Liver (tissue), 3 donors: ENCODE data around the gene NLGN1.
"Not testable (repeated sequence)": the region's sequence is repeated elsewhere in the genome, so short reads cannot be mapped to it uniquely, and the experiment has no call there.

ENCODE experiments used
- RAD21 ChIP-seq, 2 donors: IDR thresholded peaks; 2 replicates each; pipeline ENCODE4 v1.6.1; 2016; ENCODE audit warnings: antibody characterized with exemption in 2 of 2, mild to moderate bottlenecking in 2 of 2
- SP1 ChIP-seq: IDR thresholded peaks from 2 replicates; pipeline ENCODE4 v1.6.1; 2018; ENCODE audit warnings: antibody characterized with exemption, mild to moderate bottlenecking
- TAF1 ChIP-seq: conservative IDR thresholded peaks from 2 replicates; pipeline ENCODE4 v1.6.1; 2016; ENCODE audit warnings: antibody characterized with exemption, mild to moderate bottlenecking
- YY1 ChIP-seq: IDR thresholded peaks from 2 replicates; pipeline ENCODE4 v1.6.1; 2016; ENCODE audit warnings: antibody characterized with exemption, mild to moderate bottlenecking
- TF ChIP-seq, protein P1 (sequence below): fragments of 150-350 bp; IDR thresholded peaks from 2 replicates; pipeline ENCODE4 v1.5.1; 2017; ENCODE audit warnings: improper control_type of control experiment, low read depth, low read length; ENCODE audit not compliant: missing input control
- TF ChIP-seq, protein P2 (sequence below): IDR thresholded peaks from 2 replicates; pipeline ENCODE4 v1.6.1; 2016; ENCODE audit warnings: antibody characterized with exemption, mild to moderate bottlenecking
- donor health status: healthy.
- donor health status: healthy.

DNA sequence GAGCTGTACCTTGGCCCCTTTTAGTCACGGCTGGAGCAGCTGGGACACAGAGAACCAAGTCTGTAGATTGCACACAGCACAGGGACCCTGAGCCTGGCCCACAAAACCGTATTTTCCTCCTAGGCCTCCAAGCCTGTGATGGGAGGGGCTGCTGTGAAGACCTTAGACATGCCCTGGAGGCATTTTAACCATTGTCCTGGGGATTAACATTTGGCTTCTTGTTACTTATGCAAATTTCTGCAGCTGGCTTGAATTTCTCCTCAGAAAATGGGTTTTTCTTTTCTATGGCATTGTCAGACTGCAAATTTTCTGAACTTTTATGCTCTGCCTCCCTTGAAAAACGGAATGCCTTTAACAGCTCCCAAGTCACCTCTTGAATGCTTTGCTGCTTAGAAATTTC is 197.3 kb downstream of the NLGN1 start:
- not testable (repeated sequence) for TF ChIP-seq RAD21 (IDR thresholded peaks at IDR 0.05); YY1; TAF1; SP1
- TF ChIP-seq, protein P1, sequence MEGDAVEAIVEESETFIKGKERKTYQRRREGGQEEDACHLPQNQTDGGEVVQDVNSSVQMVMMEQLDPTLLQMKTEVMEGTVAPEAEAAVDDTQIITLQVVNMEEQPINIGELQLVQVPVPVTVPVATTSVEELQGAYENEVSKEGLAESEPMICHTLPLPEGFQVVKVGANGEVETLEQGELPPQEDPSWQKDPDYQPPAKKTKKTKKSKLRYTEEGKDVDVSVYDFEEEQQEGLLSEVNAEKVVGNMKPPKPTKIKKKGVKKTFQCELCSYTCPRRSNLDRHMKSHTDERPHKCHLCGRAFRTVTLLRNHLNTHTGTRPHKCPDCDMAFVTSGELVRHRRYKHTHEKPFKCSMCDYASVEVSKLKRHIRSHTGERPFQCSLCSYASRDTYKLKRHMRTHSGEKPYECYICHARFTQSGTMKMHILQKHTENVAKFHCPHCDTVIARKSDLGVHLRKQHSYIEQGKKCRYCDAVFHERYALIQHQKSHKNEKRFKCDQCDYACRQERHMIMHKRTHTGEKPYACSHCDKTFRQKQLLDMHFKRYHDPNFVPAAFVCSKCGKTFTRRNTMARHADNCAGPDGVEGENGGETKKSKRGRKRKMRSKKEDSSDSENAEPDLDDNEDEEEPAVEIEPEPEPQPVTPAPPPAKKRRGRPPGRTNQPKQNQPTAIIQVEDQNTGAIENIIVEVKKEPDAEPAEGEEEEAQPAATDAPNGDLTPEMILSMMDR: not testable (repeated sequence)
- TF ChIP-seq, protein P2, sequence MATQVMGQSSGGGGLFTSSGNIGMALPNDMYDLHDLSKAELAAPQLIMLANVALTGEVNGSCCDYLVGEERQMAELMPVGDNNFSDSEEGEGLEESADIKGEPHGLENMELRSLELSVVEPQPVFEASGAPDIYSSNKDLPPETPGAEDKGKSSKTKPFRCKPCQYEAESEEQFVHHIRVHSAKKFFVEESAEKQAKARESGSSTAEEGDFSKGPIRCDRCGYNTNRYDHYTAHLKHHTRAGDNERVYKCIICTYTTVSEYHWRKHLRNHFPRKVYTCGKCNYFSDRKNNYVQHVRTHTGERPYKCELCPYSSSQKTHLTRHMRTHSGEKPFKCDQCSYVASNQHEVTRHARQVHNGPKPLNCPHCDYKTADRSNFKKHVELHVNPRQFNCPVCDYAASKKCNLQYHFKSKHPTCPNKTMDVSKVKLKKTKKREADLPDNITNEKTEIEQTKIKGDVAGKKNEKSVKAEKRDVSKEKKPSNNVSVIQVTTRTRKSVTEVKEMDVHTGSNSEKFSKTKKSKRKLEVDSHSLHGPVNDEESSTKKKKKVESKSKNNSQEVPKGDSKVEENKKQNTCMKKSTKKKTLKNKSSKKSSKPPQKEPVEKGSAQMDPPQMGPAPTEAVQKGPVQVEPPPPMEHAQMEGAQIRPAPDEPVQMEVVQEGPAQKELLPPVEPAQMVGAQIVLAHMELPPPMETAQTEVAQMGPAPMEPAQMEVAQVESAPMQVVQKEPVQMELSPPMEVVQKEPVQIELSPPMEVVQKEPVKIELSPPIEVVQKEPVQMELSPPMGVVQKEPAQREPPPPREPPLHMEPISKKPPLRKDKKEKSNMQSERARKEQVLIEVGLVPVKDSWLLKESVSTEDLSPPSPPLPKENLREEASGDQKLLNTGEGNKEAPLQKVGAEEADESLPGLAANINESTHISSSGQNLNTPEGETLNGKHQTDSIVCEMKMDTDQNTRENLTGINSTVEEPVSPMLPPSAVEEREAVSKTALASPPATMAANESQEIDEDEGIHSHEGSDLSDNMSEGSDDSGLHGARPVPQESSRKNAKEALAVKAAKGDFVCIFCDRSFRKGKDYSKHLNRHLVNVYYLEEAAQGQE: not testable (repeated sequence)
